Stimulated activated CD8-positive, alpha-beta memory T cell treated with anti-CD3 and anti-CD28 coated beads, Interleukin-12 subunit alpha, Interleukin-12 subunit beta, amount 100 ng/mL, for 4 hours (primary cell): ENCODE results near the gene SEMA4A.

Experiments used
- DNase-seq: peaks from one replicate; pipeline ENCODE4 v3.0.0-alpha.2; 2020; ENCODE audit warnings: low read depth

SEMA4A gene

GRCh38 chr1:156135930-156136871 is 17.2 kb upstream of the SEMA4A start:
- DNase-seq, result no peak

GRCh38 chr1:156136970-156137483 is 16.4 kb upstream of the SEMA4A start:
- no peak for DNase-seq

- no peak for DNase-seq
Measured at GRCh38 chr1:156138458-156138867, 14.9 kb upstream of the SEMA4A start.

- no peak for DNase-seq
Measured at GRCh38 chr1:156140879-156141707, 12.3 kb upstream of the SEMA4A start.

GRCh38 chr1:156143765-156144489 is 9.5 kb upstream of the SEMA4A start:
- no peak for DNase-seq

GRCh38 chr1:156144742-156145141 is 8.6 kb upstream of the SEMA4A start:
- DNase-seq, result no peak

- DNase-seq, result no peak
Measured at GRCh38 chr1:156145650-156146019, 7.8 kb upstream of the SEMA4A start.

- no peak for DNase-seq
Measured at GRCh38 chr1:156146020-156146768, 7.2 kb upstream of the SEMA4A start.

GRCh38 chr1:156146769-156147405 is 6.5 kb upstream of the SEMA4A start:
- DNase-seq, result no peak

GRCh38 chr1:156148216-156148615 is 5.2 kb upstream of the SEMA4A start:
- DNase-seq, result no peak

- no peak for DNase-seq
Measured at GRCh38 chr1:156149374-156150332, 3.7 kb upstream of the SEMA4A start.

GRCh38 chr1:156150333-156151011 is 2.9 kb upstream of the SEMA4A start:
- DNase-seq, result no peak

- no peak for DNase-seq
Measured at GRCh38 chr1:156151093-156151688, 2.2 kb upstream of the SEMA4A start.

- no peak for DNase-seq
Measured at GRCh38 chr1:156152628-156153027, 757 bp upstream of the SEMA4A start.

- no peak for DNase-seq
Measured at GRCh38 chr1:156154317-156154749, 948 bp downstream of the SEMA4A start.

- DNase-seq, result no peak
Measured at GRCh38 chr1:156155756-156156510, 2.5 kb downstream of the SEMA4A start.

- no peak for DNase-seq
Measured at GRCh38 chr1:156157506-156157905, 4.1 kb downstream of the SEMA4A start.

GRCh38 chr1:156157966-156158365 is 4.6 kb downstream of the SEMA4A start:
- DNase-seq, result no peak
